ENCODE results near the gene TNRC6B.
"Not testable (repeated sequence)": the region's sequence is repeated elsewhere in the genome, so short reads cannot be mapped to it uniquely, and the experiment has no call there.

TNRC6B gene

GRCh38 chr22:40216041-40216756 lies 38.5 kb downstream of the TNRC6B start:
- TF ChIP-seq CTCF (IDR thresholded peaks at IDR 0.05; ENCODE audit: low read depth, low read length) = no peak
- no peak for DNase-seq (ENCODE audit: extremely low read depth, low read depth)

DNA sequence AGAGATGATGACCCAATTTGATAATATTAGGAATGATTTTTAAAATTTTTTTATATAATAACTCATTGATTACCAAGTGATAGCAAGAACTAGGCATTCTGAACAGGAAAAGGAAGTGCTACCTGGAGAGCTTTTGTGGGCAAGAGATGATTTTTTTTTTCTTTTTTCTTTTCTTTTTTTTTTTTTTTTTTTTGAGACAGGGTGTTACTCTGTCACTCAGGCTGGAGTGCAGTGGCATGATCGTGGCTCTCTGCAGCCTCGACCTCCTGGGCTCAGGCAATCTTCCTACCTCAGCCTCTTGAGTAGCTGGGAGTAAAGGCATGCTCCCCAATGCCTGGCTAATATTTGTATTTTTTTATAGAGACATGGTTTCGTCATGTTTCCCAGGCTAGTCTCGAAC lies 40.4 kb downstream of the TNRC6B start:
- no peak for TF ChIP-seq CTCF (IDR thresholded peaks at IDR 0.05; ENCODE audit: low read depth, low read length)
- DNase-seq (ENCODE audit: extremely low read depth, low read depth) = no peak

GRCh38 chr22:40218723-40219294 lies 41.1 kb downstream of the TNRC6B start:
- DNase-seq (ENCODE audit: extremely low read depth, low read depth) = no peak
- TF ChIP-seq CTCF (IDR thresholded peaks at IDR 0.05; ENCODE audit: low read depth, low read length) = no peak

DNA sequence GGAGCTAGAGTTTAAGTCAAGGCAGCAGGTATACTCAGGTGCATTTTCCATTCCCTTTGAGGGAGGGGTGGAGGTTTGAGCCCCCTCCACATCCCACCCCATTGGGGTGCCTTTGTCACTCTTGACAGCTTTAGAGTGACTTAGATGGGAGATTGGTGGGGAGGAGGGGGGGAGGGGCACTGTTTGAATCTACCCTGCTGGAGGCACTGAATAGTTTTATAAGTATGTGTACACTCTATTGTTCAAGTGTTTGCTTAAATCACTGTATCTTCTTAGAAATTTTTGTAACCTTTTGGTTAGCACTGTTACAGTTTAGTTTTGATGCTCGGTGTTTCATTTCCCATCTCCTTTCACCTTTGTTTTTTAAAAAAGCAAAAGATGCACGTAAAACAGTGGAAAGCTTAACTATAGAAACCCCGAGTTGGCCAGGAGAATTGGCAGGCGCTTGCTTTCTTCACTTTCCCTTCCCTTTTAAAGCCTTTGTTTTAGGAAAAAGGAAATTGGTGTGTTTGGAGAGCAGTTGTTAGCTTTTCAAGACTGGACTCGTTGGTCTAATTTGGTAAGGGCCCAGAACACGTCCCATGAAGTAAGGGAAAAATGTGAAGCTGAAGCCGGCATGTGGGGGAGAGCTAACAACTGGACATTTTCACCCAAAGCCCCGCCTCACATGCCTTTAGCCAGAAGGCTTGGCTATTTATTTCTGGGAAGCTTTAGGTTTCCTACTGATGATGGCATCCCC lies 42.8 kb downstream of the TNRC6B start:
- DNase-seq (ENCODE audit: extremely low read depth, low read depth) = no peak
- TF ChIP-seq CTCF (IDR thresholded peaks at IDR 0.05; ENCODE audit: low read depth, low read length) = no peak

GRCh38 chr22:40221055-40221414 lies 43.3 kb downstream of the TNRC6B start:
- no peak for TF ChIP-seq CTCF (IDR thresholded peaks at IDR 0.05; ENCODE audit: low read depth, low read length)
- no peak for DNase-seq (ENCODE audit: extremely low read depth, low read depth)

DNA sequence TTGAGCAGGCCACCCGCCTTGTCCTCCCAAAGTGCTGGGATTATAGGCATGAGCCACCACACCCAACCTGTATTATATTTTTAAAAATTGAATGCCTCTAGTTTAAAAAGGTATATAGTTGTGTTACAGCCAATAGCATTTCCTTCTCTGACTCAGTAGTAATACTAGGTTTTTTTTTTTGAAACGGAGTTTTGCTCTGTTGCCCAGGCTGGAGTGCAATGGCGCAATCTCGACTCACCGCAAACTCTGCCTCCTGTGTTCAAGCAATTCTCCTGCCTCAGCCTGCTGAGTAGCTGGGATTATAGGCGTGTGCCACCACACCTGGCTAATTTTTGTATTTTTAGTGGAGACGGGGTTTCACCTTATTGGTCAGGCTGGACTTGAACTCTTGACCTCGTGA lies 45.3 kb downstream of the TNRC6B start:
- DNase-seq (ENCODE audit: extremely low read depth, low read depth) = not testable (repeated sequence)

- DNase-seq (ENCODE audit: extremely low read depth, low read depth) = no peak
Observed at GRCh38 chr22:40224702-40225101, 47.0 kb downstream of the TNRC6B start.

More at GRCh38 chr22:40224702-40225101, 47.0 kb downstream of the TNRC6B start:
- TF ChIP-seq CTCF (IDR thresholded peaks at IDR 0.05; ENCODE audit: low read depth, low read length) = no peak

Data from AG09319 (cell line).